H9 (cell line): ENCODE data around the gene PDE1A. TPM values are rescaled to one million over a fixed set of nuclear protein-coding genes. Genes with fewer than 3 reads are reported as not detected.

ENCODE experiments used
- DNase-seq: peaks from one replicate; pipeline ENCODE4 v3.0.0-alpha.2; 2017
- H2AFZ ChIP-seq: one replicate; pipeline ENCODE4 v1.6.1; 2013; ENCODE audit warnings: mild to moderate bottlenecking, low read length, control low read depth, moderate library complexity
- H2AK5ac ChIP-seq: 2 replicates; pipeline ENCODE4 v1.6.1; 2013; ENCODE audit warnings: low read length, control low read depth, mixed read lengths; ENCODE audit not compliant: insufficient read length
- H2BK120ac ChIP-seq: one replicate; pipeline ENCODE4 v1.6.1; 2013; ENCODE audit warnings: low read depth, mild to moderate bottlenecking, low read length, control low read depth, inconsistent platforms; ENCODE audit not compliant: poor library complexity, severe bottlenecking
- H2BK12ac ChIP-seq: 2 replicates; pipeline ENCODE4 v1.6.1; 2013; ENCODE audit warnings: low read length, control low read depth, mixed read lengths, low read depth; ENCODE audit not compliant: insufficient read length
- H2BK15ac ChIP-seq: 2 replicates; pipeline ENCODE4 v1.6.1; 2013; ENCODE audit warnings: low read depth, low read length, control low read depth
- H2BK20ac ChIP-seq: one replicate; pipeline ENCODE4 v1.6.1; 2013; ENCODE audit warnings: low read depth, mild to moderate bottlenecking, low read length, control low read depth, inconsistent platforms; ENCODE audit not compliant: poor library complexity, severe bottlenecking
- H2BK5ac ChIP-seq: 2 replicates; pipeline ENCODE4 v1.6.1; 2013; ENCODE audit warnings: low read length, control low read depth, mixed read lengths; ENCODE audit not compliant: insufficient read length
- H3K14ac ChIP-seq: 2 replicates; pipeline ENCODE4 v1.6.1; 2013; ENCODE audit warnings: low read length, control low read depth; ENCODE audit not compliant: insufficient read depth
- H3K18ac ChIP-seq: 2 replicates; pipeline ENCODE4 v1.6.1; 2013; ENCODE audit warnings: low read depth, mild to moderate bottlenecking, mixed read lengths, low read length, control low read depth; ENCODE audit not compliant: insufficient read length
- H3K23ac ChIP-seq: 2 replicates; pipeline ENCODE4 v1.6.1; 2013; ENCODE audit warnings: low read length, control low read depth, mixed read lengths, low read depth; ENCODE audit not compliant: insufficient read length
- H3K23me2 ChIP-seq: 2 replicates; pipeline ENCODE4 v1.6.1; 2013; ENCODE audit warnings: low read depth, mild to moderate bottlenecking, mixed read lengths, low read length, control low read depth; ENCODE audit not compliant: insufficient read length, poor library complexity, severe bottlenecking
- H3K27ac ChIP-seq: 2 replicates; pipeline ENCODE4 v1.5.1; 2013; ENCODE audit warnings: low read length, control low read depth, mixed read lengths, low read depth; ENCODE audit not compliant: insufficient read length
- H3K27me3 ChIP-seq: 2 replicates; pipeline ENCODE4 v1.6.1; 2013; ENCODE audit warnings: low read length, control low read depth, inconsistent platforms; ENCODE audit not compliant: insufficient read depth
- H3K4ac ChIP-seq: 2 replicates; pipeline ENCODE4 v1.6.1; 2013; ENCODE audit warnings: low read depth, mild to moderate bottlenecking, control low read depth, inconsistent platforms, low read length, moderate library complexity
- H3K4me1 ChIP-seq: 2 replicates; pipeline ENCODE4 v1.6.1; 2013; ENCODE audit warnings: low read length, control low read depth, inconsistent platforms; ENCODE audit not compliant: insufficient read depth
- H3K4me2 ChIP-seq: 2 replicates; pipeline ENCODE4 v1.6.1; 2013; ENCODE audit warnings: low read length, control low read depth, mixed read lengths; ENCODE audit not compliant: insufficient read length, insufficient read depth
- H3K56ac ChIP-seq: 2 replicates; pipeline ENCODE4 v1.6.1; 2013; ENCODE audit warnings: low read depth, mild to moderate bottlenecking, mixed read lengths, low read length, control low read depth; ENCODE audit not compliant: insufficient read length
- H3K79me1 ChIP-seq: 2 replicates; pipeline ENCODE4 v1.6.1; 2013; ENCODE audit warnings: low read depth, mild to moderate bottlenecking, moderate library complexity, low read length, control low read depth, inconsistent platforms; ENCODE audit not compliant: insufficient read depth, poor library complexity, severe bottlenecking
- H3K79me2 ChIP-seq: 2 replicates; pipeline ENCODE4 v1.6.1; 2013; ENCODE audit warnings: low read length, control low read depth, inconsistent platforms; ENCODE audit not compliant: insufficient read depth
- H3K9ac ChIP-seq: 2 replicates; pipeline ENCODE4 v1.6.1; 2013; ENCODE audit warnings: low read length, control low read depth, mixed read lengths; ENCODE audit not compliant: insufficient read length; ENCODE audit errors: extremely low read depth
- H3K9me3 ChIP-seq: one replicate; pipeline ENCODE4 v1.6.1; 2013; ENCODE audit warnings: low read depth, low read length, inconsistent platforms; ENCODE audit not compliant: control insufficient read depth
- H3T11ph ChIP-seq: one replicate; pipeline ENCODE4 v1.6.1; 2013; ENCODE audit warnings: mild to moderate bottlenecking, low read length, control low read depth, inconsistent platforms
- H4K20me1 ChIP-seq: one replicate; pipeline ENCODE4 v1.6.1; 2013; ENCODE audit not compliant: control insufficient read depth, insufficient read length, insufficient read depth
- H4K5ac ChIP-seq: 2 replicates; pipeline ENCODE4 v1.6.1; 2013; ENCODE audit warnings: low read depth, mild to moderate bottlenecking, mixed read lengths, low read length, control low read depth; ENCODE audit not compliant: insufficient read length
- H4K8ac ChIP-seq: replicated peaks from 2 replicates; pipeline ENCODE4 v1.6.1; 2013; ENCODE audit warnings: low read length, control low read depth, mixed read lengths, low read depth; ENCODE audit not compliant: insufficient read length
- H4K91ac ChIP-seq: 2 replicates; pipeline ENCODE4 v1.6.1; 2013; ENCODE audit warnings: low read depth, mild to moderate bottlenecking, moderate library complexity, mixed read lengths, low read length, control low read depth; ENCODE audit not compliant: insufficient read length
- H3K27ac Mint-ChIP-seq, 3 experiments: 2 replicates in 2 of 3; 3 replicates in 1 of 3; pipeline ENCODE4 v1.8.0; 2020 to 2021; ENCODE audit warnings: mixed read lengths in 3 of 3, mild to moderate bottlenecking in 1 of 3, moderate library complexity in 1 of 3
- H3K27me3 Mint-ChIP-seq: 2 replicates; pipeline ENCODE4 v1.8.0; 2021; ENCODE audit warnings: low read depth, mild to moderate bottlenecking, moderate library complexity, mixed read lengths
- H3K36me3 Mint-ChIP-seq, 3 experiments: 2 replicates in 2 of 3; 3 replicates in 1 of 3; pipeline ENCODE4 v1.8.0; 2020 to 2021; ENCODE audit warnings: low read depth in 3 of 3, mixed read lengths in 3 of 3; ENCODE audit not compliant: insufficient read depth in 1 of 3
- H3K4me1 Mint-ChIP-seq, 2 experiments: 2 replicates each; pipeline ENCODE4 v1.8.0; 2020; ENCODE audit warnings: mixed read lengths in 2 of 2
- H3K4me3 Mint-ChIP-seq, 2 experiments: 2 replicates in 1 of 2; 3 replicates in 1 of 2; pipeline ENCODE4 v1.8.0; 2020 to 2021; ENCODE audit warnings: mild to moderate bottlenecking in 2 of 2, mixed read lengths in 2 of 2, moderate library complexity in 1 of 2
- H3K9me3 Mint-ChIP-seq, 2 experiments: 2 replicates in 1 of 2; 3 replicates in 1 of 2; pipeline ENCODE4 v1.8.0; 2020; ENCODE audit warnings: mild to moderate bottlenecking in 2 of 2, mixed read lengths in 2 of 2, moderate library complexity in 1 of 2
- CTCF ChIP-seq: fragments of 200-600 bp; sonication (generic); conservative IDR thresholded peaks from 3 replicates; pipeline ENCODE4 v1.8.0; 2021; ENCODE audit warnings: antibody characterized with exemption, mild to moderate bottlenecking
- WGBS: extraction: QIAGEN DNeasy Blood & Tissue Kit; methylation state at CpG from one replicate; pipeline ENCODE4 v1.1.7; 2013; ENCODE audit warnings: missing lambda C conversion rate, low lambda C conversion rate, mixed read lengths; ENCODE audit not compliant: insufficient read length; ENCODE audit errors: extremely low coverage; 5-methylcytosine and 5-hydroxymethylcytosine counted together
- total RNA-seq: library from RNA; stranded (reverse); gene quantifications from 2 replicates; pipeline ENCODE4 v1.2.1, GENCODE V29; 2021

PDE1A gene
- total RNA-seq, 1 experiment from 2014 or later = 0.11 TPM

GRCh38 chr2:182324665-182325064 is 102.2 kb downstream of the PDE1A start:
- H2BK15ac ChIP-seq = no peak overlapping the region
- no peak for DNase-seq
- H4K8ac ChIP-seq = no peak overlapping the region
- H3K27ac ChIP-seq = no peak overlapping the region
- no peak for TF ChIP-seq CTCF
- no peaks in the 10 kb centered on the region for H3K4me1 Mint-ChIP-seq
- no peak overlapping the region for H3T11ph ChIP-seq
- no peak overlapping the region for H2AK5ac ChIP-seq
- H3K4me1 ChIP-seq = no peaks in the 10 kb centered on the region
- H2BK12ac ChIP-seq = no peak overlapping the region
- no peak overlapping the region for H3K4ac ChIP-seq
- H3K27me3 Mint-ChIP-seq = no peaks in the 10 kb centered on the region; the same call in 1 of the 2 replicates
- no peaks in the 10 kb centered on the region for H3K27me3 ChIP-seq
- H3K23ac ChIP-seq = no peak overlapping the region
- no peaks in the 10 kb centered on the region for H3K79me2 ChIP-seq
- no CpG with 5 or more reads among the region's 4 CpGs for WGBS
- no peaks in the 10 kb centered on the region for H3K9me3 ChIP-seq
- H2BK20ac ChIP-seq = no peak overlapping the region
- no peaks in the 10 kb centered on the region for H3K79me1 ChIP-seq
- no peak overlapping the region for H3K56ac ChIP-seq
- no peak overlapping the region for H3K4me3 Mint-ChIP-seq
- H3K14ac ChIP-seq = no peak overlapping the region
- H4K91ac ChIP-seq = no peak overlapping the region
- H3K4me2 ChIP-seq = no peak overlapping the region
- H3K9me3 Mint-ChIP-seq = peaks cover 3% of the 10 kb centered on the region in 2 experiments; a peak in 3 of 5 replicates
- H3K36me3 Mint-ChIP-seq = peaks cover 0 to 3% (median 0%) of the 10 kb centered on the region in 3 experiments; a peak in 1 of 7 replicates
- no peak overlapping the region for H3K18ac ChIP-seq
- no peaks in the 10 kb centered on the region for H4K20me1 ChIP-seq
- H3K27ac Mint-ChIP-seq = no peak overlapping the region
- H2BK5ac ChIP-seq = no peak overlapping the region
- H2AFZ ChIP-seq = no peak overlapping the region
- no peak overlapping the region for H2BK120ac ChIP-seq
- H4K5ac ChIP-seq = no peak overlapping the region
- H3K23me2 ChIP-seq = no peaks in the 10 kb centered on the region
- no peak overlapping the region for H3K9ac ChIP-seq
